ENCODE data around the gene APOL6.

Gene APOL6

DNA sequence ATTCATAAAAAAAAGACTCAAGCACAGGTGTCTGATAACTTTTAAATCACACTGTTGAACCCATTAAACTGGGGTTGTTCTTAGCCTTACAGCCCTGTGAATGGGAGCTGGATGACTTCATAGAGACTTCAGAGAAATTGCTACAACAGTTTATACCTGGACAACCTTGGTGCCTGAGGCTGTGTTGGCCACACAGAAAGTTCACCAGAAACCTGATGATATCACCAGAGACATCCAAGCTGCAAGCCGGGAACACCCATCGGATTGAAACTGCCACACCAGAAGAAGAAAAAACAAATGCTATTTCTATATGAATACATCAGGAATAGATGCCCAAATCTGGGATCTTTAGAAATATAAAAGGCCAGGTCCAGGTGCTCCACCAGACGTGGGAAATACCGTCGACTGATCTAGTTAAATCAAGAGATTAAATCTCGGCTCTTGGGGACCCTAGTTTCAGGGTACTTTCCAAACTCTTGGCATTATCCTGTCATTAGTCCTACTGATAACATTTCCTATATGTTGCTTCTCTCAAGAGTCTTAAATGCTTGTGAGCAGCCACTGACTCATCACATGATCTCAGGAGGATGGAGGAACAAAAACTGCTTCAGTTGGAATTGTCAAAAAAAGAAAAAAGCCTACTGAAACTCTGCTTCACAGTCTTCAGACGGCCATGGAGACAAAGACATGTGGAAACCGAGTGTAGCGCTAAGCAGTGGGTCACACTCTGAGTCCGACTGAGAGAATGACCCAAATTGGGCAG, 40.8 kb downstream of the APOL6 start:
- H3K27ac ChIP-seq (ENCODE audit: low read depth, low read length), result no peak overlapping the region
- no peaks in the 10 kb centered on the region for H3K9me3 ChIP-seq (ENCODE audit: control insufficient read depth, insufficient read depth, low read length)
- H3K79me2 ChIP-seq (ENCODE audit: control insufficient read depth, low read length), result no peaks in the 10 kb centered on the region
- H3K27me3 ChIP-seq (ENCODE audit: control insufficient read depth, low read length), result no peaks in the 10 kb centered on the region
- H3K4me2 ChIP-seq (ENCODE audit: low read length), result no peak overlapping the region
- H3K4me3 ChIP-seq (ENCODE audit: low read length), result no peak overlapping the region
- no peak for TF ChIP-seq EZH2phosphoT487 (IDR thresholded peaks at IDR 0.05; ENCODE audit: borderline replicate concordance, low read length)
- TF ChIP-seq, protein P1, sequence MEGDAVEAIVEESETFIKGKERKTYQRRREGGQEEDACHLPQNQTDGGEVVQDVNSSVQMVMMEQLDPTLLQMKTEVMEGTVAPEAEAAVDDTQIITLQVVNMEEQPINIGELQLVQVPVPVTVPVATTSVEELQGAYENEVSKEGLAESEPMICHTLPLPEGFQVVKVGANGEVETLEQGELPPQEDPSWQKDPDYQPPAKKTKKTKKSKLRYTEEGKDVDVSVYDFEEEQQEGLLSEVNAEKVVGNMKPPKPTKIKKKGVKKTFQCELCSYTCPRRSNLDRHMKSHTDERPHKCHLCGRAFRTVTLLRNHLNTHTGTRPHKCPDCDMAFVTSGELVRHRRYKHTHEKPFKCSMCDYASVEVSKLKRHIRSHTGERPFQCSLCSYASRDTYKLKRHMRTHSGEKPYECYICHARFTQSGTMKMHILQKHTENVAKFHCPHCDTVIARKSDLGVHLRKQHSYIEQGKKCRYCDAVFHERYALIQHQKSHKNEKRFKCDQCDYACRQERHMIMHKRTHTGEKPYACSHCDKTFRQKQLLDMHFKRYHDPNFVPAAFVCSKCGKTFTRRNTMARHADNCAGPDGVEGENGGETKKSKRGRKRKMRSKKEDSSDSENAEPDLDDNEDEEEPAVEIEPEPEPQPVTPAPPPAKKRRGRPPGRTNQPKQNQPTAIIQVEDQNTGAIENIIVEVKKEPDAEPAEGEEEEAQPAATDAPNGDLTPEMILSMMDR (IDR thresholded peaks at IDR 0.05; ENCODE audit: low read depth, low read length, poor library complexity, severe bottlenecking), result no peak
- no peaks in the 10 kb centered on the region for H3K36me3 ChIP-seq (ENCODE audit: control insufficient read depth, low read length)
- no peaks in the 10 kb centered on the region for H3K9me2 ChIP-seq (replicated peaks; ENCODE audit: control insufficient read depth, low read length)
- H4K20me1 ChIP-seq (ENCODE audit: control insufficient read depth, insufficient read depth, low read depth, low read length), result no peaks in the 10 kb centered on the region
- H3F3A ChIP-seq (ENCODE audit: control insufficient read depth, insufficient read depth), result peaks cover 6% of the 10 kb centered on the region; the same call in 1 of the 2 replicates
- peaks cover 40% of the 10 kb centered on the region for H3K4me1 ChIP-seq (ENCODE audit: control insufficient read depth, low read length)

- H3K4me2 ChIP-seq (ENCODE audit: low read length), result no peak overlapping the region
- TF ChIP-seq EZH2phosphoT487 (IDR thresholded peaks at IDR 0.05; ENCODE audit: borderline replicate concordance, low read length), result no peak
- TF ChIP-seq, protein P1 (IDR thresholded peaks at IDR 0.05; ENCODE audit: low read depth, low read length, poor library complexity, severe bottlenecking), result no peak
- no peaks in the 10 kb centered on the region for H3K27me3 ChIP-seq (ENCODE audit: control insufficient read depth, low read length)
- H4K20me1 ChIP-seq (ENCODE audit: control insufficient read depth, insufficient read depth, low read depth, low read length), result no peaks in the 10 kb centered on the region
- no peak overlapping the region for H3K27ac ChIP-seq (ENCODE audit: low read depth, low read length)
- no peaks in the 10 kb centered on the region for H3K36me3 ChIP-seq (ENCODE audit: control insufficient read depth, low read length)
- H3K4me3 ChIP-seq (ENCODE audit: low read length), result no peak overlapping the region
- H3F3A ChIP-seq (ENCODE audit: control insufficient read depth, insufficient read depth), result peaks cover 6% of the 10 kb centered on the region; the same call in 1 of the 2 replicates
- H3K4me1 ChIP-seq (ENCODE audit: control insufficient read depth, low read length), result peaks cover 30% of the 10 kb centered on the region
- no peaks in the 10 kb centered on the region for H3K9me3 ChIP-seq (ENCODE audit: control insufficient read depth, insufficient read depth, low read length)
- H3K9me2 ChIP-seq (replicated peaks; ENCODE audit: control insufficient read depth, low read length), result no peaks in the 10 kb centered on the region
- H3K79me2 ChIP-seq (ENCODE audit: control insufficient read depth, low read length), result no peaks in the 10 kb centered on the region
Observed at GRCh38 chr22:35690001-35690400, 41.8 kb downstream of the APOL6 start.

- Histone ChIP-seq H3K4me2 (ENCODE audit: low read length) (no peak overlapping the region), H3K79me2 (ENCODE audit: control insufficient read depth, low read length) (no peaks in the 10 kb centered on the region), H3K4me3 (ENCODE audit: low read length) (no peak overlapping the region), H3K36me3 (ENCODE audit: control insufficient read depth, low read length) (no peaks in the 10 kb centered on the region), H3K9me2 (replicated peaks; ENCODE audit: control insufficient read depth, low read length) (no peaks in the 10 kb centered on the region), H3K27ac (ENCODE audit: low read depth, low read length) (no peak overlapping the region), H3K27me3 (ENCODE audit: control insufficient read depth, low read length) (no peaks in the 10 kb centered on the region), H3F3A (ENCODE audit: control insufficient read depth, insufficient read depth) (no peaks in the 10 kb centered on the region), H3K4me1 (ENCODE audit: control insufficient read depth, low read length) (peaks cover 8% of the 10 kb centered on the region), H3K9me3 (ENCODE audit: control insufficient read depth, insufficient read depth, low read length) (no peaks in the 10 kb centered on the region), H4K20me1 (ENCODE audit: control insufficient read depth, insufficient read depth, low read depth, low read length) (no peaks in the 10 kb centered on the region)
- TF ChIP-seq EZH2phosphoT487 (IDR thresholded peaks at IDR 0.05; ENCODE audit: borderline replicate concordance, low read length), result no peak
- TF ChIP-seq, protein P1 (IDR thresholded peaks at IDR 0.05; ENCODE audit: low read depth, low read length, poor library complexity, severe bottlenecking), result no peak
Observed at GRCh38 chr22:35695202-35695601, 47.0 kb downstream of the APOL6 start.
